Caco-2 (cell line): ENCODE measurements around the gene KIRREL3. TPM values are rescaled to one million over a fixed set of nuclear protein-coding genes. Genes with fewer than 3 reads are reported as not detected.

Experiments
- BruUV-seq: library from RNA; stranded (reverse); fragments of 400-500 nt; replicated peaks from 2 replicates; lab custom pipeline; 2021; lab: Mats Ljungman, UMichigan
- CTCF ChIA-PET: fragments of 300-600 bp; sonication (Branson Sonifier 250); formaldehyde crosslinking; loops from one replicate; lab custom pipeline; 2022; ENCODE audit warnings: antibody characterized with exemption; lab: Charles Lee
- POLR2A ChIA-PET: fragments of 300-600 bp; sonication (Branson Sonifier 250); formaldehyde crosslinking; loops from one replicate; lab custom pipeline; 2022; ENCODE audit warnings: antibody characterized with exemption; lab: Charles Lee
- DNase-seq, 2 experiments: peaks; one replicate each; pipeline versions ENCODE4 v3.0.0 to v3.0.0-alpha.2; 2020 to 2022
- H3K27me3 ChIP-seq: replicated peaks from 2 replicates; pipeline ENCODE4 v1.6.0; 2011; ENCODE audit warnings: low read length; ENCODE audit not compliant: control insufficient read depth, insufficient read depth
- H3K36me3 ChIP-seq: 2 replicates; pipeline ENCODE4 v1.5.1; 2011; ENCODE audit warnings: low read length; ENCODE audit not compliant: control insufficient read depth, insufficient read depth
- H3K4me1 ChIP-seq: fragments of 250-450 bp; sonication (Bioruptor Pico); 2 replicates; pipeline ENCODE4 v1.5.1; 2020; ENCODE audit warnings: mild to moderate bottlenecking
- H3K4me3 ChIP-seq: 2 replicates; pipeline ENCODE4 v1.5.1; 2011; ENCODE audit warnings: low read depth, mild to moderate bottlenecking, control low read depth, low read length
- H3K9me3 ChIP-seq: fragments of 250-450 bp; sonication (Bioruptor Pico); 2 replicates; pipeline ENCODE4 v1.5.1; 2020; ENCODE audit warnings: mild to moderate bottlenecking, moderate library complexity
- H3K27ac Mint-ChIP-seq: one replicate; pipeline ENCODE4 v1.8.0; 2022; ENCODE audit warnings: mixed read lengths; ENCODE audit not compliant: unreplicated experiment
- H3K27me3 Mint-ChIP-seq: one replicate; pipeline ENCODE4 v1.8.0; 2022; ENCODE audit warnings: mixed read lengths; ENCODE audit not compliant: insufficient read depth, unreplicated experiment
- H3K36me3 Mint-ChIP-seq: one replicate; pipeline ENCODE4 v1.8.0; 2022; ENCODE audit warnings: mild to moderate bottlenecking, mixed read lengths; ENCODE audit not compliant: insufficient read depth, unreplicated experiment
- H3K4me1 Mint-ChIP-seq: one replicate; pipeline ENCODE4 v1.8.0; 2022; ENCODE audit warnings: low read depth, mixed read lengths; ENCODE audit not compliant: unreplicated experiment
- H3K4me3 Mint-ChIP-seq: one replicate; pipeline ENCODE4 v1.8.0; 2022; ENCODE audit warnings: mild to moderate bottlenecking, moderate library complexity, mixed read lengths; ENCODE audit not compliant: unreplicated experiment
- H3K9me3 Mint-ChIP-seq: one replicate; pipeline ENCODE4 v1.8.0; 2022; ENCODE audit warnings: mixed read lengths; ENCODE audit not compliant: unreplicated experiment
- CTCF ChIP-seq, 2 experiments: fragments of 200-600 bp in 1 of 2; IDR thresholded peaks; 1 replicate in 1 of 2; 2 replicates in 1 of 2; pipeline versions ENCODE4 v1.5.1 to v1.8.0; 2011 to 2022; ENCODE audit warnings: antibody characterized with exemption in 1 of 2, control low read depth in 1 of 2, inconsistent platforms in 1 of 2, low read depth in 1 of 2, low read length in 1 of 2, mild to moderate bottlenecking in 1 of 2, moderate library complexity in 1 of 2; ENCODE audit not compliant: insufficient read depth in 1 of 2, severe bottlenecking in 1 of 2, unreplicated experiment in 1 of 2
- intact Hi-C: fragments of 100-400 bp; cut with micrococcal nuclease; formaldehyde crosslinking; loops from one replicate; pipeline ENCODE4 v1.10.0; 2022; ENCODE audit not compliant: unreplicated experiment
- total RNA-seq: library from RNA; stranded (reverse); gene quantifications from 2 replicates; pipeline ENCODE4 v1.2.3, GENCODE V29; 2022

KIRREL3 gene
- total RNA-seq, 1 experiment from 2014 or later: not detected

- no peak for DNase-seq
- intact Hi-C loops: no loop called here
- Mint-ChIP-seq H3K27ac (no peak overlapping the region), H3K4me1 (no peaks in the 10 kb centered on the region), H3K36me3 (no peaks in the 10 kb centered on the region), H3K9me3 (no peaks in the 10 kb centered on the region), H3K27me3 (peaks cover 11% of the 10 kb centered on the region), H3K4me3 (no peak overlapping the region)
- Histone ChIP-seq H3K4me3 (no peak overlapping the region), H3K27me3 (no peaks in the 10 kb centered on the region), H3K9me3 (0 out of 2 replicates have a peak, but pooled peaks cover 7% of the 10 kb centered on the region), H3K4me1 (no peaks in the 10 kb centered on the region), H3K36me3 (no peaks in the 10 kb centered on the region)
- CTCF ChIA-PET: no interaction called here
- no peak for TF ChIP-seq CTCF (IDR thresholded peaks at IDR 0.05; ENCODE audit: insufficient read depth in 1 of 2, low read depth in 1 of 2, low read length in 1 of 2, severe bottlenecking in 1 of 2, unreplicated experiment in 1 of 2)
- POLR2A ChIA-PET: no interaction called here
- no TSS peak for BruUV-seq
Measured at GRCh38 chr11:126897430-126897829, 103.1 kb downstream of the KIRREL3 start.

GRCh38 chr11:126896025-126896424 lies 104.5 kb downstream of the KIRREL3 start:
- H3K36me3 ChIP-seq: no peaks in the 10 kb centered on the region
- no peaks in the 10 kb centered on the region for H3K4me1 Mint-ChIP-seq
- POLR2A ChIA-PET: no interaction called here
- no TSS peak for BruUV-seq
- no peaks in the 10 kb centered on the region for H3K9me3 Mint-ChIP-seq
- intact Hi-C loops: no loop called here
- peaks cover 10% of the 10 kb centered on the region for H3K27me3 Mint-ChIP-seq
- no peak overlapping the region for H3K27ac Mint-ChIP-seq
- no peaks in the 10 kb centered on the region for H3K4me1 ChIP-seq
- CTCF ChIA-PET: interaction anchor here (1.1 to 1.3 kb wide), 2 partner anchors 94 to 289 kb away, joined by 3 to 4 read pairs; no protein-coding TSS in a partner anchor
- no peak overlapping the region for H3K4me3 Mint-ChIP-seq
- H3K27me3 ChIP-seq: no peaks in the 10 kb centered on the region
- H3K36me3 Mint-ChIP-seq: no peaks in the 10 kb centered on the region
- H3K4me3 ChIP-seq: no peak overlapping the region
- H3K9me3 ChIP-seq: 0 out of 2 replicates have a peak, but pooled peaks cover 7% of the 10 kb centered on the region
- no peak for DNase-seq
- TF ChIP-seq CTCF (IDR thresholded peaks at IDR 0.05; ENCODE audit: insufficient read depth in 1 of 2, low read depth in 1 of 2, low read length in 1 of 2, severe bottlenecking in 1 of 2, unreplicated experiment in 1 of 2): no peak

GRCh38 chr11:126893796-126894195 lies 106.8 kb downstream of the KIRREL3 start:
- H3K4me3 ChIP-seq: no peak overlapping the region
- no peak overlapping the region for H3K27ac Mint-ChIP-seq

More at GRCh38 chr11:126893796-126894195, 106.8 kb downstream of the KIRREL3 start:
- ChIA-PET CTCF (no interaction called here), POLR2A (no interaction called here)
- no peaks in the 10 kb centered on the region for H3K27me3 ChIP-seq
- no TSS peak for BruUV-seq
- 0 out of 2 replicates have a peak, but pooled peaks cover 7% of the 10 kb centered on the region for H3K9me3 ChIP-seq
- no peak for DNase-seq
- H3K9me3 Mint-ChIP-seq: no peaks in the 10 kb centered on the region
- H3K36me3 ChIP-seq: no peaks in the 10 kb centered on the region
- no peaks in the 10 kb centered on the region for H3K36me3 Mint-ChIP-seq
- H3K27me3 Mint-ChIP-seq: peaks cover 7% of the 10 kb centered on the region
- intact Hi-C loops: no loop called here
- no peak overlapping the region for H3K4me3 Mint-ChIP-seq
- no peak for TF ChIP-seq CTCF (IDR thresholded peaks at IDR 0.05; ENCODE audit: insufficient read depth in 1 of 2, low read depth in 1 of 2, low read length in 1 of 2, severe bottlenecking in 1 of 2, unreplicated experiment in 1 of 2)
- no peaks in the 10 kb centered on the region for H3K4me1 ChIP-seq
- no peaks in the 10 kb centered on the region for H3K4me1 Mint-ChIP-seq
